Measurements from ENCODE around the gene MEG3.

The MEG3 gene

DNA sequence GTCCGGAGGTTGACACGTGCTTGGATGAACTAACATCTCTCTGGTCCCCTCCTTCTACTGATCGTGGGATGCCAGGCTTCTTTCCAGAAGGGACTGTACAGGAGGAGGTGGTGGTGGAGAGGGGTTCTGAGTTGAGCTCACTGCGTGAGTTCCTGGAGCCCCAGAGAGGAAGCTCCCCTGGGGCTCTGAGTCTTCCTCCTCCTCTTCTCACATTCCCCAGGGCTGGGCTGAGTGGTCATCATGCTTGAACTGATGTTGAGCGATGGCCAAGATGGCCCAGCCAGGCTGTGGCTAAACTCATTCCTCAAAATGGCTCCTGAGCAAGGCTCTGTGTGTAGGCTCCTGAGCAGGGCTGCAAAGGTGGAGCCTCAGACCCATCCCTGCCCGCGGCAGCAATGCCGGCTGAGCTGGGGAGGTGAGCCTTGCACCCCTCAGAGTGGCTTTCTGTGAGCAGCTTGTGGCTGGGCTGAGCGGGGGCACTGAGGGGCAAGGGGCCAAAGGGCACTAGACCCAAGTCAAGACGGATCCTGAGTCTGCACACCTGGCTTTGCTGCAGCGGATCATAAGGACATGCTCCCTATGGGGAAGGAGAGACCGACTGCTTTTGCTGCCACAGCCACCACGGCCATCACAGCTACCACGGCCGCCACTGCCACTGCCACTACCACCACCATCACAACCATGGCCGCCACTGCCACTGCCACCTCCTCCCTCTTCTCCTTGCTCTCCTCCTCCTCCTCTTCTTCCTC lies 35.4 kb downstream of the MEG3 start:
- no peaks in the 10 kb centered on the region for H3K9me3 Mint-ChIP-seq
- no peak for DNase-seq
- no peak overlapping the region for H3K4me3 Mint-ChIP-seq
- H3K27me3 Mint-ChIP-seq (ENCODE audit: low read depth, poor library complexity) = peaks cover 21% of the 10 kb centered on the region
- H3K36me3 Mint-ChIP-seq (ENCODE audit: low read depth) = no peaks in the 10 kb centered on the region
- H3K27ac Mint-ChIP-seq = no peak overlapping the region
- TF ChIP-seq, protein P1, sequence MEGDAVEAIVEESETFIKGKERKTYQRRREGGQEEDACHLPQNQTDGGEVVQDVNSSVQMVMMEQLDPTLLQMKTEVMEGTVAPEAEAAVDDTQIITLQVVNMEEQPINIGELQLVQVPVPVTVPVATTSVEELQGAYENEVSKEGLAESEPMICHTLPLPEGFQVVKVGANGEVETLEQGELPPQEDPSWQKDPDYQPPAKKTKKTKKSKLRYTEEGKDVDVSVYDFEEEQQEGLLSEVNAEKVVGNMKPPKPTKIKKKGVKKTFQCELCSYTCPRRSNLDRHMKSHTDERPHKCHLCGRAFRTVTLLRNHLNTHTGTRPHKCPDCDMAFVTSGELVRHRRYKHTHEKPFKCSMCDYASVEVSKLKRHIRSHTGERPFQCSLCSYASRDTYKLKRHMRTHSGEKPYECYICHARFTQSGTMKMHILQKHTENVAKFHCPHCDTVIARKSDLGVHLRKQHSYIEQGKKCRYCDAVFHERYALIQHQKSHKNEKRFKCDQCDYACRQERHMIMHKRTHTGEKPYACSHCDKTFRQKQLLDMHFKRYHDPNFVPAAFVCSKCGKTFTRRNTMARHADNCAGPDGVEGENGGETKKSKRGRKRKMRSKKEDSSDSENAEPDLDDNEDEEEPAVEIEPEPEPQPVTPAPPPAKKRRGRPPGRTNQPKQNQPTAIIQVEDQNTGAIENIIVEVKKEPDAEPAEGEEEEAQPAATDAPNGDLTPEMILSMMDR (IDR thresholded peaks at IDR 0.05) = no peak
- H3K4me1 Mint-ChIP-seq = peaks cover 50% of the 10 kb centered on the region

DNA sequence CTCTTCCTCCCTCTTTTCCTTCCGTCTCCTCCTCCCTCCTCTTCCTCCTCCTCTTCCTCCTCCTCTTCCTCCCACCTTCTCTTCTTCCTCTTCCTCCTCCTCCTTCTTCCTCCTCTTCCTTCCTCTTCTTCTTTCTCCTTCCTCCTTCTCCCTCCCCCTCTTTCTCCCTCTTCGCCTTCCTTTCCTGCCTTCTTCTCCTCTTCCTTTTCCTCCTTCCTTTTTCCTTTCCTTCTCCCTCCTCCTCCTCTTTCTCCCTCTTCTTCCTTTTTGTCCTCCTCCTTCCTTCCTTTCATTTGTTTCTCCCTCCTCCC lies 36.0 kb downstream of the MEG3 start:
- TF ChIP-seq, protein P1 (IDR thresholded peaks at IDR 0.05) = no peak
- Mint-ChIP-seq H3K4me3 (no peak overlapping the region), H3K4me1 (peaks cover 46% of the 10 kb centered on the region), H3K36me3 (ENCODE audit: low read depth) (no peaks in the 10 kb centered on the region), H3K27me3 (ENCODE audit: low read depth, poor library complexity) (peaks cover 18% of the 10 kb centered on the region), H3K9me3 (no peaks in the 10 kb centered on the region), H3K27ac (no peak overlapping the region)
- DNase-seq = no peak

DNA sequence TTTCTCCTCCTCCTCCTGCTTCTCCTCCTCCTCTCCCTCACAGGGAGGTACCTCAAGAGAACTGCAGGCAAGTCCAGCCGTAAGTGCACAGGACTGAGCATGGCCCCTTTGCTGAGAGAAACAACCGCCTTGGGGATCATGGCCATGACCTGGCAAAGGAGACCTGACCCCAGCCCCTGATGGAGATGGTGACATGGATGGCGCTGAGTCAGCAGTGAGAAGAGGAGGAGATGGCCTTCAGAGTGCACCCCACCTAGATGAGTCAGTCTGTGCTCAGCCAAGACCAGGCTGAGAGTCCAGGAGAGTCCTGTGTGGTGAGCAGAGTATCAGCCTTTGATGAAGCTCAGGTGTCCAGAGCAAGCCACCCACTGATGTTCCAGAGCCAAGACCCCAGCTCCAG lies 36.4 kb downstream of the MEG3 start:
- Mint-ChIP-seq H3K36me3 (ENCODE audit: low read depth) (no peaks in the 10 kb centered on the region), H3K4me1 (peaks cover 42% of the 10 kb centered on the region), H3K9me3 (no peaks in the 10 kb centered on the region), H3K4me3 (no peak overlapping the region), H3K27ac (no peak overlapping the region), H3K27me3 (ENCODE audit: low read depth, poor library complexity) (peaks cover 17% of the 10 kb centered on the region)
- DNase-seq = no peak
- TF ChIP-seq, protein P1 (IDR thresholded peaks at IDR 0.05) = no peak

DNA sequence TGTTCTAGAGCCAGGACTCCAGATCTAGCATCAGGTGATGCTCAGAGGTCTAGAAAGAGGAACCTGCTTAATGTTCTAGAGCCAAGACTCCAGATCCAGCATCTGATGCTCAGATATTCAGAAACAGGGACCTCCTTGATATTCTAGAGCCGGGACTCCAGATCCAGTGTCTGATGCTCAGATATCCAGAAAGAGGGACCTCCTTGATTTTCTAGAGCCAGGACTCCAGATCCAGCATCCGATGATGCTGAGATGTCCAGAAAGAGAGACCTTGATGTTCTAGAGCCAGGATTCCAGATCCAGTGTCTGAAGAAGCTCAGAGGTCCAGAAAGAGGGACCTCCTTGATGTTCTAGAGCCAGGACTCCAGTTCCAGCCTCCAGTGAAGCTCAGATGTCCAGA lies 36.9 kb downstream of the MEG3 start:
- Mint-ChIP-seq H3K27ac (no peak overlapping the region), H3K27me3 (ENCODE audit: low read depth, poor library complexity) (peaks cover 17% of the 10 kb centered on the region), H3K9me3 (no peaks in the 10 kb centered on the region), H3K4me1 (peaks cover 37% of the 10 kb centered on the region), H3K4me3 (no peak overlapping the region), H3K36me3 (ENCODE audit: low read depth) (no peaks in the 10 kb centered on the region)
- TF ChIP-seq, protein P1 (IDR thresholded peaks at IDR 0.05) = no peak
- no peak for DNase-seq

DNA sequence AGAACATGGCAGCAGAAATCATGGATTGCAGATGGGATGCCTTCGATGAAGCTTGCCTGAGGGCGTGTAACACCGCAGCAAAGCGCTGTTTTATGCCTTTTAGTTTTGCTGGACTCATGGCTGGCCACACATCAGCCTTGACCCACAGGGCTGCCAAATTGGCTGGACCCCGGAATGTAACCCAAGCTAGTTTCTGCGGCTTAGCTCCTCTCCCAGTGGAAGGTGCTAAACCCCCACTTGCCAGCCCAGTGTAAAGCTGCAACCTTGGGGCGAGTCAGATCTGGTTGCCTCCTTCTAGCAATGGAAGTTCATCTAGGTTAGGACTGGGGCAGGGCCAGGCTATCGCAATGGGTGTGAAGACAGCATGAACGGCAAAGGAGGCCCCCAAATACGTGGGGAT lies 38.3 kb downstream of the MEG3 start:
- Mint-ChIP-seq H3K27me3 (ENCODE audit: low read depth, poor library complexity) (peaks cover 17% of the 10 kb centered on the region), H3K36me3 (ENCODE audit: low read depth) (no peaks in the 10 kb centered on the region), H3K4me3 (no peak overlapping the region), H3K27ac (no peak overlapping the region), H3K9me3 (no peaks in the 10 kb centered on the region), H3K4me1 (peaks cover 22% of the 10 kb centered on the region)
- TF ChIP-seq, protein P1 (IDR thresholded peaks at IDR 0.05) = no peak
- DNase-seq = no peak

DNA sequence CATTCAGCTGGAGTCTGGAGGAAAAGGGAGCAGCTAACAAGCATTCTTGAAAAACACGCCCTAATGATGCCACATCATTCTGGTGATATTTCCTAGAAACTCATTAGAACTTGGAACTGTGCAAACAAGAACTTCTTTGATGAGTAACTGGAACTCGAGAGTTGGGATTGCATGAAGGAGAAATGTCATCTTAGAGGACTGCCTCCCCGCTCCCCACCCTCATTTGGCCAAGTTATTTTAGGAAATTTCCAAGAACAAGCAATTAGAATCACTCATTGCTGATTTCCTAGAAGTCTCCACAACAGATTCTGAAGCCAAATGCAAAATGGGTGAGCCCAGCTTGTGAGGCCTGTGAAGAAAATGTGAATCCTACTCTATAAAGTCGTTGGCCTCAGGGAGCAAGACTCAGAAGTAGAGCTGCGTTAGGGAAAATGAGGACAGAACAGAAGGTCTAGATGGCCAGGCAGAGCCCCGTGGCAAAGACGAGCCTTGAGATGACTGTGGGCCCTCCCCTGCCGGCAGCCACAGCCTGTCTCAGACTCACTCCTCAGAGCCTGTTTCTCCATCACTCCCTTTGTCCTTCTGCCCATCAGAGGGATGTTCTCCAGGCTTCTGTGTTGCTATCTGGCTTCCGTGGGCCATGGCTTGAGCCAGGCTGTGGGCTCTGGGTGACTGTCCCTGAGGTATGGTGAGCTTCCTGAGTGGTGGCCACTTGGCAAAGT lies 39.2 kb downstream of the MEG3 start:
- Mint-ChIP-seq H3K36me3 (ENCODE audit: low read depth) (no peaks in the 10 kb centered on the region), H3K27ac (no peak overlapping the region), H3K4me3 (no peak overlapping the region), H3K9me3 (no peaks in the 10 kb centered on the region), H3K4me1 (peaks cover 16% of the 10 kb centered on the region), H3K27me3 (ENCODE audit: low read depth, poor library complexity) (peaks cover 13% of the 10 kb centered on the region)
- no peak for DNase-seq
- TF ChIP-seq, protein P1 (IDR thresholded peaks at IDR 0.05) = no peak
